ENCODE measurements around the gene FERMT3. TPM values are rescaled to one million over a fixed set of nuclear protein-coding genes. Genes with fewer than 3 reads are reported as not detected.

FERMT3 gene
- total and polyA plus RNA-seq, 7 experiments from 2014 or later = 77.1 to 209 (median 120) TPM

DNA sequence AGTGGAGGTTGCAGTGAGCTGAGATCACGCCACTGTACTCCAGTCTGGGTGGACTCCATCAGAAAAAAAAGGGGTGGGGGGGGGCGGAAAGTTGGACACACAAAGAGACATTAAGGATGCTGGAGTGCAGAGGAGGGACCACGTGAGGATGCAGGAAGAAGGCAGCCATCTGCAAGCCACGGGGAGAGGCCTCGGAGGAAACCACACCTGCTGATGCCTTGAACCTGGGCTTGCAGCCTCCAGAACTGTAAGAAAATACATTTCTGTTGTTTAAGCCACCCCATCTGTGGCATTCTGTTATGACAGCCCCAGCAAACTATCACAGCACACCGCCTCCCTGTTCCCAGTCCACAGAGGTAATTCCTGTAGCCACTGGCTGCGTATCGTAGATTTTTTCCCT lies 29.8 kb upstream of the FERMT3 start:
- H3K27ac ChIP-seq (ENCODE audit: low read depth, low read length) = no peak overlapping the region
- CTCF ChIA-PET = no interaction called here
- ATAC-seq (no peak), DNase-seq (no peak)
- H3K4me3 ChIP-seq (ENCODE audit: low read length) = no peak overlapping the region
- no peaks in the 10 kb centered on the region for H3K36me3 ChIP-seq (ENCODE audit: control insufficient read depth in 2 of 3, insufficient read depth in 3 of 3, low read length in 3 of 3)
- peaks cover 0 to 5% of the 10 kb centered on the region in 2 donors for H3K4me1 ChIP-seq (ENCODE audit: control insufficient read depth in 2 of 2, insufficient read depth in 2 of 2, low read length in 2 of 2)
- POLR2A ChIA-PET = interaction anchor here (0.6 kb wide), 1 partner anchor 14 kb away, joined by 3 read pairs; no protein-coding TSS in a partner anchor
- intact Hi-C loops (cut with micrococcal nuclease) = no loop called here
- Mint-ChIP-seq H3K27ac (peak overlapping the region in 3 of 9 donors; percentile 6 to 41 (median 14)), H3K4me3 (peak overlapping the region in 1 of 10 donors; percentile 37), H3K4me1 (peaks cover 11 to 36% (median 25%) of the 10 kb centered on the region in 7 donors), H3K36me3 (peaks cover 0 to 7% (median 5%) of the 10 kb centered on the region in 5 donors), H3K9me3 (peaks cover 0 to 3% (median 0%) of the 10 kb centered on the region in 11 donors), H3K27me3 (no peaks in the 10 kb centered on the region)
- no peaks in the 10 kb centered on the region for H3K9me3 ChIP-seq (ENCODE audit: control insufficient read depth in 2 of 3, low read length in 3 of 3)
- no peaks in the 10 kb centered on the region for H3K27me3 ChIP-seq (ENCODE audit: control insufficient read depth in 2 of 2, insufficient read depth in 2 of 2, low read length in 2 of 2)

DNA sequence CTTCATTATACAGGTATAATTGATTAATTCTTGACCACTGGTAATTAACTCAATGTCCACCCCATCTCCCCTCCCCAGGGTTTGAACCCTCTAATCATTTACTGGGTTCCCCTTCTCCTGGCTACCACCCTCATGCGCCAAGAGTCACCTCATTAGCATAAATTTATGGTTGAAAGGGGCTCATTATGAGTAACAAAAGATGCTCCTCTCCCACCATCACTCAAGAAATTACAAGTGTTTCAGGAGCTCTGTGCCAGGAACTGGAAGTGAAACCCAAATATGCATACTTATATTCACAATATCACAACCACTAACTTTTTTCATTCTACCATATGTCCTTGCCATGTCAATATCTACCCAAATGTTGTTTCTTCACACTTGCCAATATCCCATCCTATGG lies 28.3 kb upstream of the FERMT3 start:
- no peak for DNase-seq
- Histone ChIP-seq H3K27me3 (ENCODE audit: control insufficient read depth in 2 of 2, insufficient read depth in 2 of 2, low read length in 2 of 2) (no peaks in the 10 kb centered on the region), H3K36me3 (ENCODE audit: control insufficient read depth in 2 of 3, insufficient read depth in 3 of 3, low read length in 3 of 3) (no peaks in the 10 kb centered on the region), H3K4me1 (ENCODE audit: control insufficient read depth in 2 of 2, insufficient read depth in 2 of 2, low read length in 2 of 2) (peaks cover 0 to 7% of the 10 kb centered on the region in 2 donors), H3K4me3 (ENCODE audit: low read length) (no peak overlapping the region), H3K9me3 (ENCODE audit: control insufficient read depth in 2 of 3, low read length in 3 of 3) (no peaks in the 10 kb centered on the region), H3K27ac (ENCODE audit: low read depth, low read length) (no peak overlapping the region)
- Mint-ChIP-seq H3K36me3 (peaks cover 0 to 11% (median 5%) of the 10 kb centered on the region in 5 donors), H3K27me3 (no peaks in the 10 kb centered on the region), H3K9me3 (peaks cover 0 to 3% (median 0%) of the 10 kb centered on the region in 11 donors), H3K4me1 (peaks cover 18 to 44% (median 34%) of the 10 kb centered on the region in 7 donors), H3K4me3 (no peak overlapping the region), H3K27ac (peak overlapping the region in 1 of 9 donors; percentile 22)
- POLR2A ChIA-PET = no interaction called here
- CTCF ChIA-PET = no interaction called here
- intact Hi-C loops (cut with micrococcal nuclease) = no loop called here
- ATAC-seq = no peak

GRCh38 chr11:64178951-64179639 lies 27.4 kb upstream of the FERMT3 start:
- intact Hi-C loops (cut with micrococcal nuclease) = no loop called here
- DNase-seq (no peak), ATAC-seq (no peak)
- H3K27ac ChIP-seq (ENCODE audit: low read depth, low read length) = no peak overlapping the region
- ChIA-PET POLR2A (no interaction called here), CTCF (no interaction called here)
- H3K9me3 Mint-ChIP-seq = peaks cover 0 to 2% (median 0%) of the 10 kb centered on the region in 11 donors
- H3K9me3 ChIP-seq (ENCODE audit: control insufficient read depth in 2 of 3, low read length in 3 of 3) = no peaks in the 10 kb centered on the region
- H3K4me1 Mint-ChIP-seq = peaks cover 22 to 52% (median 42%) of the 10 kb centered on the region in 7 donors
- H3K36me3 Mint-ChIP-seq = peaks cover 0 to 7% (median 3%) of the 10 kb centered on the region in 5 donors
- no peaks in the 10 kb centered on the region for H3K27me3 ChIP-seq (ENCODE audit: control insufficient read depth in 2 of 2, insufficient read depth in 2 of 2, low read length in 2 of 2)
- peaks cover 0 to 7% of the 10 kb centered on the region in 2 donors for H3K4me1 ChIP-seq (ENCODE audit: control insufficient read depth in 2 of 2, insufficient read depth in 2 of 2, low read length in 2 of 2)
- no peak overlapping the region for H3K4me3 ChIP-seq (ENCODE audit: low read length)
- no peak overlapping the region for H3K27ac Mint-ChIP-seq
- no peaks in the 10 kb centered on the region for H3K27me3 Mint-ChIP-seq
- H3K36me3 ChIP-seq (ENCODE audit: control insufficient read depth in 2 of 3, insufficient read depth in 3 of 3, low read length in 3 of 3) = no peaks in the 10 kb centered on the region
- no peak overlapping the region for H3K4me3 Mint-ChIP-seq

DNA sequence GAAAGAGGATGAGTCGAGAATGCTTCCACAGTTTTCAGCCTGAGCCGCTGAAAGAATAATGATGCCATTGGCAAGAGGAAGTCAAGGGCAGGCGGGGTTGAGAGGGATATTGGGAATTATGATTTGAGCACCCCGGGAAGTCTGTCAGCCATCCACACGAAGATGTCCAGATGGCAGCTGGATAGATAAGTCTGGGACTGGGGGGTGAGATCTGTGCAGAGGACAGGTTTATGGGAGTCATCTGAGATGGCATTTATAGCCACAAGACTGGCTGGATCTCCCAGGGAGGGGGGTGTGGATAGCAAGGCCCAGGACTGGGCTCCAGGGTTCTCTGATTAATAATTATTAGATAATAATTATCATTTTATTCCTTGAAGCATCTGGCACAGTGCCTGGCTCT lies 25.6 kb upstream of the FERMT3 start:
- Histone ChIP-seq H3K4me1 (ENCODE audit: control insufficient read depth in 2 of 2, insufficient read depth in 2 of 2, low read length in 2 of 2) (peaks cover 6 to 12% of the 10 kb centered on the region in 2 donors), H3K4me3 (ENCODE audit: low read length) (no peak overlapping the region), H3K9me3 (ENCODE audit: control insufficient read depth in 2 of 3, low read length in 3 of 3) (no peaks in the 10 kb centered on the region), H3K36me3 (ENCODE audit: control insufficient read depth in 2 of 3, insufficient read depth in 3 of 3, low read length in 3 of 3) (peaks cover 0 to 4% (median 0%) of the 10 kb centered on the region in 3 experiments), H3K27ac (ENCODE audit: low read depth, low read length) (no peak overlapping the region), H3K27me3 (ENCODE audit: control insufficient read depth in 2 of 2, insufficient read depth in 2 of 2, low read length in 2 of 2) (no peaks in the 10 kb centered on the region)
- CTCF ChIA-PET = interaction anchor here (0.6 kb wide), 1 partner anchor 629 kb away, joined by 5 read pairs; no protein-coding TSS in a partner anchor
- ATAC-seq (no peak), DNase-seq (no peak)
- H3K27ac Mint-ChIP-seq = peak overlapping the region in 1 of 9 donors; percentile 67
- POLR2A ChIA-PET = interaction anchor here (1.3 to 1.8 kb wide), 2 partner anchors 14 to 90 kb away, joined by 3 to 5 read pairs; no protein-coding TSS in a partner anchor
- H3K9me3 Mint-ChIP-seq = no peaks in the 10 kb centered on the region
- intact Hi-C loops (cut with micrococcal nuclease) = no loop called here
- H3K36me3 Mint-ChIP-seq = peaks cover 0 to 5% (median 4%) of the 10 kb centered on the region in 5 donors
- peak overlapping the region in 2 of 10 donors; percentile 13 to 33 for H3K4me3 Mint-ChIP-seq
- peaks cover 0 to 4% (median 0%) of the 10 kb centered on the region in 5 donors for H3K27me3 Mint-ChIP-seq
- peaks cover 30 to 60% (median 51%) of the 10 kb centered on the region in 7 donors for H3K4me1 Mint-ChIP-seq

DNA sequence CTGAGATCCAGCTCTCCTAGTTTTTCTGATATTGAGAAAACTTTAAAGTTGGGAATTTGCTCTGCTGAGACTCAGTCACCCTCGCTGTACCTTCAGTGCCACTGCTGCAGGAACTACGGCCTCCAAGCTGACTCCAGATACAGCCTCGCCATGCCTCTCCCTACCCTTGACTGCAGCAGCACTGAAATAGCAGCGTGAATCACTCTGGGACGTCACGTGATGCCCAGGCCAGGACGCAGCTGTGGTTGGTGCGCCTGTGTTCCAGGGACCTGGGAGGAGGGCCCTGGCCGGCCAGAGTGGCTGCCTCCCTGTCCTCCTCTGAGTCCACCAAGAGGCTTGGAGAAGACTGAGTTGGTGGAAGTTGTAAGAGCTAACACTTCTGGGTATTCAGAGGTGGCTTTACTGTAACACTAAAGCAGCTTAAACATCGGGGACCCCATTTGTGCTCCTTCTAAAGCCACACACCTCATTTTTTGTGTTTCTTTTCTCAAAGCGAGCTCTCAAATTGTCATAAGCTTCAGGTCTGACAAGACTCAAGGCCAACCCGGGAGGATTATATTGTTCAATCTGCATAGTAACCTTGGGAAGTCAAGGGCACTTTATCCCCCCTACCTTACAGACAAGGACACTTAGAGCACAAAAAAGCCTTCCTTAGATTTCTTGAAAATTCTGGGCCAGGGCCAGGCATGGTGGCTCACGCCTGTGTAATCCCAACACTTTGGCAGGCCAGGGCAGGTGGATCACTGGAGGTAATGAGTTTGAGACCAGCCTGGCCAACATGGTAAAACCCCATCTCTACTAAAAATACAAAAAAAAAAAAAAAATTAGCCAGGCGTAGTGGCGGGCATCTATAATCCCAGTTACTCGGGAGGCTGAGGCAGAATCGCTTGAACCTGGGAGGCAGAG lies 24.8 kb upstream of the FERMT3 start:
- Histone ChIP-seq H3K4me1 (ENCODE audit: control insufficient read depth in 2 of 2, insufficient read depth in 2 of 2, low read length in 2 of 2) (peaks cover 6 to 12% of the 10 kb centered on the region in 2 donors), H3K27ac (ENCODE audit: low read depth, low read length) (no peak overlapping the region), H3K36me3 (ENCODE audit: control insufficient read depth in 2 of 3, insufficient read depth in 3 of 3, low read length in 3 of 3) (peaks cover 0 to 4% (median 0%) of the 10 kb centered on the region in 3 experiments), H3K4me3 (ENCODE audit: low read length) (no peak overlapping the region), H3K27me3 (ENCODE audit: control insufficient read depth in 2 of 2, insufficient read depth in 2 of 2, low read length in 2 of 2) (no peaks in the 10 kb centered on the region), H3K9me3 (ENCODE audit: control insufficient read depth in 2 of 3, low read length in 3 of 3) (no peaks in the 10 kb centered on the region)
- H3K4me1 Mint-ChIP-seq = peaks cover 30 to 57% (median 48%) of the 10 kb centered on the region in 7 donors
- POLR2A ChIA-PET = interaction anchor here (0.6 to 1.8 kb wide), 6 partner anchors 15 to 994 kb away, joined by 3 to 6 read pairs (median 4); no protein-coding TSS in a partner anchor
- H3K4me3 Mint-ChIP-seq = peak overlapping the region in 4 of 10 donors; percentile 25 to 44 (median 32)
- ATAC-seq (no peak), DNase-seq (peak in 1 of 9 donors; percentile 58)
- H3K9me3 Mint-ChIP-seq = no peaks in the 10 kb centered on the region
- intact Hi-C loops (cut with micrococcal nuclease) = no loop called here
- H3K27ac Mint-ChIP-seq = peak overlapping the region in 3 of 9 donors; percentile 52 to 82 (median 56)
- peaks cover 0 to 6% (median 0%) of the 10 kb centered on the region in 5 donors for H3K27me3 Mint-ChIP-seq
- CTCF ChIA-PET = interaction anchor here (0.6 kb wide), 2 partner anchors 119 to 629 kb away, joined by 3 to 5 read pairs; partner anchors contain the start of gene CATSPERZ
- peaks cover 0 to 6% (median 4%) of the 10 kb centered on the region in 5 donors for H3K36me3 Mint-ChIP-seq

GRCh38 chr11:64183890-64184289 lies 22.6 kb upstream of the FERMT3 start:
- H3K27ac Mint-ChIP-seq = peak overlapping the region in 2 of 9 donors; percentile 10 to 43

More at GRCh38 chr11:64183890-64184289, 22.6 kb upstream of the FERMT3 start:
- ATAC-seq = no peak
- Mint-ChIP-seq H3K4me1 (peaks cover 19 to 47% (median 40%) of the 10 kb centered on the region in 7 donors), H3K27me3 (peaks cover 0 to 6% (median 0%) of the 10 kb centered on the region in 5 donors), H3K9me3 (no peaks in the 10 kb centered on the region), H3K4me3 (peak overlapping the region in 7 of 10 donors; percentile 6 to 99 (median 44)), H3K36me3 (peaks cover 0 to 6% (median 4%) of the 10 kb centered on the region in 5 donors)
- Histone ChIP-seq H3K27me3 (ENCODE audit: control insufficient read depth in 2 of 2, insufficient read depth in 2 of 2, low read length in 2 of 2) (no peaks in the 10 kb centered on the region), H3K36me3 (ENCODE audit: control insufficient read depth in 2 of 3, insufficient read depth in 3 of 3, low read length in 3 of 3) (peaks cover 0 to 4% (median 0%) of the 10 kb centered on the region in 3 experiments), H3K4me3 (ENCODE audit: low read length) (no peak overlapping the region), H3K27ac (ENCODE audit: low read depth, low read length) (no peak overlapping the region), H3K9me3 (ENCODE audit: control insufficient read depth in 2 of 3, low read length in 3 of 3) (no peaks in the 10 kb centered on the region), H3K4me1 (ENCODE audit: control insufficient read depth in 2 of 2, insufficient read depth in 2 of 2, low read length in 2 of 2) (peaks cover 10 to 24% of the 10 kb centered on the region in 2 donors)
- CTCF ChIA-PET = interaction anchor here (0.7 to 2.2 kb wide), 2 partner anchors 42 to 121 kb away, joined by 3 to 7 read pairs; partner anchors contain the start of gene NUDT22
- POLR2A ChIA-PET = interaction anchor here (0.6 to 5.8 kb wide), 5 partner anchors 15 to 86 kb away, joined by 3 to 63 read pairs (median 6); partner anchors contain the start of genes FERMT3 and MACROD1
- no peak for DNase-seq
- intact Hi-C loops (cut with micrococcal nuclease) = loop anchor here (2.0 kb wide), 2 partner anchors 17 to 513 kb away; partner anchors contain the start of genes MACROD1 (in 2 of the 2) and ATL3 (in 1 of the 2)
